Right ventricle myocardium superior (tissue), 1 donor: ENCODE data around the gene MACF1. TPM values are rescaled to one million over a fixed set of nuclear protein-coding genes. Genes with fewer than 3 reads are reported as not detected.
"Not testable (repeated sequence)": the region's sequence is repeated elsewhere in the genome, so short reads cannot be mapped to it uniquely, and the experiment has no call there.

Experiments
- ATAC-seq: fragments of 200-7000 bp; cut with Tn5 transposase; one replicate; pipeline ENCODE4 v1.9.1; 2020; ENCODE audit warnings: mild to moderate bottlenecking; ENCODE audit not compliant: poor library complexity
- DNase-seq: peaks from one replicate; pipeline ENCODE4 v3.0.0-alpha.2; 2020
- intact Hi-C: fragments of 100-400 bp; cut with DNase I; formaldehyde crosslinking; loops from one replicate; pipeline ENCODE4 v1.11.2; 2022
- total RNA-seq: library from RNA; stranded (reverse); fragmentation: NEBNext Ultra II Directional; extraction: Animal tissue kit (Norgen Biotek cat#: 25700); gene quantifications from one replicate; pipeline ENCODE4 v1.2.1, GENCODE V29; 2021
- donor health status: DM: no; HTN: yes; CAD: no; lungs with severe emphysema.

MACF1 gene
- total RNA-seq, 1 donor from 2014 or later = 200 TPM

DNA sequence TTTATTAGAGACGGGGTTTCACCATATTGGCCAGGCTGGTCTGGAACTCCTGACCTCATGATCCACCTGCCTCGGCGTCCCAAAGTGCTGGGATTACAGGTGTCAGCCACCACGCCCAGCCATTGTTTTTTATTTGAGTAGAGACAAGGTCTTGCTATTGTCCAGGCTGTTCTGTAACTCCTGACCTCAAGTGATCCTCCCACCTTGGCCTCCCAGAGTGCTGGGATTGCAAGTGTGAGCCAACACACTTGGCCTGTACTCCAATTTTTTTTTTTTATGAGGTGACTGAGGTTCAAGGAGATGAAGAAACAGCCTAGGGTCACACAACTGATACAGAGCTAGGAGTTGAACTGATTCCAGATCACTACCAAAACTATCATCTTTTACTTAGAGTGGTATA, 245.5 kb downstream of the MACF1 start:
- intact Hi-C loops = loop anchor here (10.0 kb wide), 1 partner anchor 155 kb away; no protein-coding TSS in a partner anchor
- DNase-seq, ATAC-seq: not testable (repeated sequence)

DNA sequence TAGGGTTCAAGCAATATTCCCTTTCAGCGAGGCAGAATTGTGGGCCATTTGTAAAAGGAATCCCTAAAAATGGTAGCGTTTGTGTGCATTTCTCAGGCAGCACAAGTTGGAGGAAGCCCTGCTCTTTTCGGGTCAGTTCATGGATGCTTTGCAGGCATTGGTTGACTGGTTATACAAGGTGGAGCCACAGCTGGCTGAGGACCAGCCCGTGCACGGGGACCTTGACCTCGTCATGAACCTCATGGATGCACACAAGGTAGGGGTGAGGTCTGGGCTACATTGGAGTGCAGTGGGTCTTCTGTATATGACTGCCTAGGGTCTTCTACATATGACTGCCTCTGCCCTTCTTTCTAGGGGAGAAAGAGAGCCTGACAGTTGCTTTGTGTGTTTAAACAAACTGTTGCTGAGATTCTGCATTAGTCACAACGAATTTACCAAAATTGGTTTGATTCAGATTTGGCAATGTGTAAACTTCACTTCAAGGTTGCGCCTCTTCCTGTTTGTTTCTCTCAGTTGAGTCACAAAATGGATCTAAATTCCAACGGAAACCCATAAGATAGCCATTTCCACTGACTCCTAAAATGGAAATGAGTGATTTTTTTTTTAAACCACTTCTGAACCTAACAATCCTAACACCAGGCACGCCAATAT, 246.6 kb downstream of the MACF1 start:
- intact Hi-C loops = loop anchor here (10.0 kb wide), 1 partner anchor 156 kb away; no protein-coding TSS in a partner anchor
- DNase-seq (no peak), ATAC-seq (no peak)

DNA sequence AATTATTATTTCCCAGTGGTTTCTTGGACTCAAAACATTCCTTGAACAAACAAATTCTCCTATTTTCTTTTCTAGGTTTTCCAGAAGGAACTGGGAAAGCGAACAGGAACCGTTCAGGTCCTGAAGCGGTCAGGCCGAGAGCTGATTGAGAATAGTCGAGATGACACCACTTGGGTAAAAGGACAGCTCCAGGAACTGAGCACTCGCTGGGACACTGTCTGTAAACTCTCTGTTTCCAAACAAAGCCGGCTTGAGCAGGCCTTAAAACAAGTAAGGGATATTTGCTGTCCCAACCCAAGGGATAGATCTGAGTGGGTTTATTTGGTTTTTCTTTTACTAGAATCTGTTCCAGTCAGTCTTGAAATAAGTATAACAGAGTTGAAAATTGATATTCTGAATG, 247.6 kb downstream of the MACF1 start:
- no peak for ATAC-seq
- intact Hi-C loops = loop anchor here (10.0 kb wide), 1 partner anchor 157 kb away; no protein-coding TSS in a partner anchor
- no peak for DNase-seq

DNA sequence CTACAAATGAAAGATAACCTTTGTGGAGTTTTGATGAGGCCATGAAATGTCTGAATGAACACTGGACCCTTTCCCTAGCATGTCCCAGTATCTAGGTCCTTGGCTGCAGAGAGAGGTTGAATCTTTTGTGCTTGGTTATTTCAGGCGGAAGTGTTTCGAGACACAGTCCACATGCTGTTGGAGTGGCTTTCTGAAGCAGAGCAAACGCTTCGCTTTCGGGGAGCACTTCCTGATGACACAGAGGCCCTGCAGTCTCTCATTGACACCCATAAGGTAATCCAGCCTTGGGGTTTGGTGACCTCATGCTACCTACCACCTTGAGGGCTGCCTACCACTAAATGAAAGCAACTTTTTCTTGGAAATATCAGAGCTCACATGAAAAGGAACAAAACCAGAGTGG, 248.0 kb downstream of the MACF1 start:
- ATAC-seq (no peak), DNase-seq (no peak)
- intact Hi-C loops = loop anchor here (10.0 kb wide), 1 partner anchor 158 kb away; no protein-coding TSS in a partner anchor

DNA sequence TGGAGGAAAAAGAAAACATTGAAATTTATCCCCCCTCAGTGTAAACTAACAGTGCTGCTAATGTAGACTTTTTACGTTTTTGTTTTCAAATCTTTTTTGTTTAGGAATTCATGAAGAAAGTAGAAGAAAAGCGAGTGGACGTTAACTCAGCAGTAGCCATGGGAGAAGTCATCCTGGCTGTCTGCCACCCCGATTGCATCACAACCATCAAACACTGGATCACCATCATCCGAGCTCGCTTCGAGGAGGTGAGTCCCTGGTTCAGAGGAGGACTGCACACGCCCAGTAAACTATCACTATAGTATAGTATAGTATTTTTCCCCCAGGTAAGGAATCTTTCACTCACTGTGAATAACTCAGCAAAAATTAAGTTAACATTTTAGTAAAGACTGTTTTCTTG, 249.1 kb downstream of the MACF1 start:
- ATAC-seq (peak; percentile 59), DNase-seq (peak; percentile 83)
- intact Hi-C loops = loop anchor here (10.0 kb wide), 1 partner anchor 159 kb away; no protein-coding TSS in a partner anchor

DNA sequence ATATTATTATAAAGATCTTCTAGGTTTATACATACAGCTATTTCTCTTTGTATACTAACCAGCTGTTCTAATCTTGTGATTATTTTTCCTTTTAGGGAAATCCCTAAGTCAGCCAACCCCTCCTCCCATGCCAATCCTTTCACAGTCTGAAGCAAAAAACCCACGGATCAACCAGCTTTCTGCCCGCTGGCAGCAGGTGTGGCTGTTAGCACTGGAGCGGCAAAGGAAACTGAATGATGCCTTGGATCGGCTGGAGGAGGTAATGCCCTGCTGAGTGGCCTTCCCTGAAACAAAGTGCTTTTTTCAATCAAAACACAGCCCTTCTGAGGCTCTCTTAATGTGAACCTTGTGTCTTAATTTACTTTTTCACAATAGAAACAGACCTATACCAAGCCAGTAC, 254.5 kb downstream of the MACF1 start:
- intact Hi-C loops = loop anchor here (10.0 kb wide), 1 partner anchor 164 kb away; no protein-coding TSS in a partner anchor
- DNase-seq = no peak
- no peak for ATAC-seq

DNA sequence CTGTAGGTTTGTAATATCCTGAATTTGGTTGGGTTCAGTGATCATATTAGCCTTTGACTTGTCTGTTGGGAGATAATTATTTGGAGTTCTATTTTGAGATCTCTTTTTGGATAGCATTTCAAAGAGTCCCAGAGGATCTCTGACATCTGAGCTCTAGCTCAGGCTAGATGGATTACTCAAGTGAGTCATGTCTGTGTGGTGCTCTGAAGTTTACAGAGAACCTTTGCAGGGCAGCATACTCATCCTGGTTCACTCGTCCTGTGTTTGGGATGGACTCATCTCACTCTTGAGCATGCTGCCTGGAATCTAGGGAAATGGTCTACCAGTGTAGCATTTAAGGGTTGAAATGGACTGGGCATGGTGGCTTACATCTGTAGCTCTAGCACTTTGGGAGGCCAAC, 257.6 kb downstream of the MACF1 start:
- ATAC-seq (no peak), DNase-seq (no peak)
- intact Hi-C loops = no loop called here

DNA sequence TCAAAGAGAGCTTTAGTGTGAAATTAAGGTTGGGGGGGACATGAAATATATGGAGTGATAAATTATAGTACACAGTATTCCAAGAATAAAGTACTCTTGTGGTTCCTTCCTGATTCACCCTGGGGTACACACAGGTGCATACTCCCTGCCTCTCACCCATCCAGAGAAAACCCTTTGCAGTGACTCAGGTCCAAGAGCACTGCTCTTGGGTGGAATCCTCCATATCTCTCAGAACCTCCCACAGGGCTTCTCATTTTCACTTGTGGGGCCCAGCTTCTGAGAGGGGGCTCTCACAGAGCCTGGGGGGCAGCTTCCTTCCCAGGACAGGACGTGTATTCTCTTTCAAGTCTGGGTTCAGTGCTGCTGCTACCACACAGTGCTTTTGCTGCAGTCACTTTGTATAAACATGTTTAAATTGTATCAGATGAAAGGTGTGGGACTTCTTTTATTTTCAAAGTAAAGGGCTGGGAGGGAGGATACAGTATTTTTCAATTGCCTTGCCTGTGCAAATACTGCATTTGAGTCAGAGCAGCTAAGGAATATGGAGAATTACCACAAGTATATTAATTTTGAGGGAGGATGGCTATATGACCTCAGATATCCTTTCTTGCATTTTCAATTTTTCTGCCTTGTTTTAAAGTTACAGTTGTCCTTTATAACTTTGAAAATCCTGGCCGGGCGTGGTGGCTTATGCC, 262.1 kb downstream of the MACF1 start:
- ATAC-seq = peak; percentile 26
- intact Hi-C loops = loop anchor here (5.0 kb wide), 1 partner anchor 71 kb away; no protein-coding TSS in a partner anchor

DNA sequence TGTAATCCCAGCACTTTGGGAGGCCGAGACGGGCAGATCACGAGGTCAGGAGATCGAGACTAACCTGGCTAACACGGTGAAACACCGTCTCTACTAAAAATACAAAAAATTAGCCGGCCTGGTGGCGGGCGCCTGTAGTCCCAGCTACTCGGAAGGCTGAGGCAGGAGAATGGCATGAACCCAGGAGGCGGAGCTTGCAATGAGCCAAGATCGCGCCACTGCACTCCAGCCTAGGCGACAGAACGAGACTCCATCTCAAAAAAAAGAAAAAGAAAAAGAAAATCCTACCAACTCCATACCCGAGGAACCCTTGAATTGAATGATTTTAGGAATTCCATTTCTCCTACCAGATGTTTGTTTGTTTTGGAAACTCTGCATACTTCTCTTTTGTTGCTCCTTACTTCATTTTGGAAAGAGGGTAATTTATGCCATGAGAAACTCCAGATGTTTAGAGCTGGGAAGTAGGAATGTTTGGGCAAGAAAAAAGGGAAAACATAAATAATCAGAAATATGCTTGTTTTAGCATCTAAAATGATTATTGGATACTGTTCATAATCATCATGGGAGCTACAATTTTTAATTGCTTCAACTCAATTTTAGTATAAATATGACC, 262.7 kb downstream of the MACF1 start:
- DNase-seq = peak; percentile 49
- ATAC-seq = not testable (repeated sequence)
- intact Hi-C loops = loop anchor here (5.0 kb wide), 1 partner anchor 70 kb away; no protein-coding TSS in a partner anchor

More for the DNA sequence above, 262.1 kb downstream of the MACF1 start:
- DNase-seq = no peak

DNA sequence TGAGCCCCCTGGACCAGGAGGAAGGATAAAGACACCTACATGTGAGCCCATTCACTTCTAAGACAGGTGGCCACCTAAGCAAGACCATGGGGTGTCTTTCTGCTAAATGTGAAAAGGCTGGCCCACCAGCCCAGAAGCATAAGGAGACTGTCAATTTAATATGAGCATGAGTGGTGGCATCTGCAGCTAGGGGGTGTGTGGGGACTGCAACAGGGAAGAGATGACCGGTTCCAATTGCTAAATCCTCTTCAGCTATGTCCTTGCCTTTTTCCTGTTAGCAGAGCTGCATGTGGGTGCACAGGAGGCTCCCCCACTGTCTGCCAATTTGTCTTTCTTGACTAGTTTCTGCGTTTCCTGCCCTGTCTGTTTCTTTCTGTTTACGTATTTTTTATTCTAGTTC, 264.7 kb downstream of the MACF1 start:
- DNase-seq = no peak
- ATAC-seq = no peak
- intact Hi-C loops = loop anchor here (5.0 kb wide), 1 partner anchor 68 kb away; no protein-coding TSS in a partner anchor

DNA sequence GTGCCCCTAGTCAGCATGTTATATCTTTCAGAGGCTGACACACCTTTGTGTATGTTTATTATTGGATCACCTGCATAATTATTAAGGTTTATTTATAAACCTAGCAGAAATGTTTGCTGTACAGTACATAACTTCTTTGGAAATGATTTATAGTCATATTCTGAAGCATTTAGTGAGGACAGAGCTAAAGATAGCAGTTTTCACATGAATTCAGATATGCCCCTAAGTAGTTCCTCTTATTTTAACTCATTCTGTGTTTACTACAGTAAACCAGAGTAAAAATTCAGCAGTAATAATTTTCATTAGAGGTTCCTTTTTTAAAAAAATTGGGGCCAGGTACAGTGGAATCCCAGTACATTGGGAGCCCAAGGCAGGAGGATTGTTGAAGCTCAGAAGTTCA, 265.5 kb downstream of the MACF1 start:
- intact Hi-C loops = no loop called here
- DNase-seq = no peak
- no peak for ATAC-seq

DNA sequence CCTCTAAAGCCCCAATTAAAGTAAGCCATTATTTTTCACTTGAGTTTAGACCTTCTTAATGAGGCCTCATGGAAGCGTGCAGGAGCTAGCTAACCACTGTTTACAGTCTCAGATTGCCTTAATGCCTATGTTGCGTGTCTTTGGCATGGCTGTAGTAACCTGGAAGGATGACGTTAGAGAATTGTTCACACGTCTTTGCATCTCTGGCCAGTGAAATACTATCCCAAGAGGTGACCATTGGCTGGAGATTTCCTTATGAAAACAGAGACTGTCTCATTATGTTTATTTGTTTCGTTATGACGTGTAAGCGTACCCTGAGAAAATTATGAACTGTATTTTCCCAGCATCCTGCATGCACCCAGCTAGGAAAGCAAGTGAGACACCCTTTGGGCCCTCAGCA, 268.3 kb downstream of the MACF1 start:
- no peak for DNase-seq
- intact Hi-C loops = no loop called here
- no peak for ATAC-seq

DNA sequence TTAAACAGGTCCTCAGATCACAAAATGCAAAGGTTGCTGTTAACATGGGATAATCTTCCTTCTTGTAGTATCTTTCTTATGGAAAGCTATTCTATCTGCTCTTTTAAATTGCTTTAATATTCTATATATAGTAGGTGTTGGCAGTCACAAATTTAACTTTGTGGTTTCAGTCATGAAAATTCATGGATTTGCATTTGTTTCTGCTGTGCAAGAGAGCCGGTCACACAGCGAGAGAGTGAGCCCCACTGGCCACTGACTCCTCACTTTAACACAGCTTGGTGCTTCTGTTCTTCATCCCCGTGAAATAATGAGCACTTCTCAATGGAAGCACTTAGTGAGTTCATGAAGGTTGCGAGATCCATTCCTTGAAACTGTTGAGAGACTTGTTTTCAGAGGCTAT, 268.8 kb downstream of the MACF1 start:
- intact Hi-C loops = no loop called here
- DNase-seq (no peak), ATAC-seq (no peak)

DNA sequence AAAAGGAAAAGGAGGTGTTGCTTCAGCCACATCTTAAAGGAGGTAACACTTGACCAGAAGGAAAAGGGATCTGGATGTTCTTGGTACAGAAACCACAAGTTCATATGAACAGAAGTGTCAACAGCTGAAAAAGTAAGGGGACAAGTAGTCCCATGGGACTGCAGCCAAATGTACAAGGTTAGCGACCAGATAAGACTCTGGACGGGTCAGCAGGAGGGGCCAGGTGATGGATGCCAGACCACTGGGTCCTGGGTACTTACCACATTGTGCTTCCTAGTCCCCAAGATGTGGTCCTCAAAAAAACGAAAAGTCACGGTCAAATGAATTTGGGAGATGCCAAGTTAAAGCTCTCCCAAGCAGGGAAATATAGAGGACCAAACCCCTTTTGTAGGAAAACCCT, 270.3 kb downstream of the MACF1 start:
- ATAC-seq = peak; percentile 89
- DNase-seq = no peak
- intact Hi-C loops = no loop called here

DNA sequence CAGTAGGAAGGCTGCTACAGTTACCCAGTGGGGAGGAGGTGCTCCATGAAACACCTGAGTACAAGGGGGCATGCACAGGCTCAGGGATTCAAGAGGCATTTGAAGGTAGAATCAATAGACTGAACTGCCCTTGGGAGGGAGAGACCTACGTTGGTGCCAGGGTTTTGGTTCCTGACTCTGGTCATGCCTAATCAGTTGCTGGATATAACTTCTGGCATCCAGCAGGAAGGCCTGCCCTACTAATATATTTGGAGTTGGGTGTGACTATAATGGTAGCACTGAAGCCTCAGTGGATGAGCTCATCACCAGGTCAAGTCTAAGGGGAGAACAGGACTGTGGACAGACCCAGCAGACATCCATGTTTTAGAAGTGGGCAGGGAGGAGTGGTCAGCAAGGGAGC, 271.1 kb downstream of the MACF1 start:
- intact Hi-C loops = not testable (repeated sequence)

DNA sequence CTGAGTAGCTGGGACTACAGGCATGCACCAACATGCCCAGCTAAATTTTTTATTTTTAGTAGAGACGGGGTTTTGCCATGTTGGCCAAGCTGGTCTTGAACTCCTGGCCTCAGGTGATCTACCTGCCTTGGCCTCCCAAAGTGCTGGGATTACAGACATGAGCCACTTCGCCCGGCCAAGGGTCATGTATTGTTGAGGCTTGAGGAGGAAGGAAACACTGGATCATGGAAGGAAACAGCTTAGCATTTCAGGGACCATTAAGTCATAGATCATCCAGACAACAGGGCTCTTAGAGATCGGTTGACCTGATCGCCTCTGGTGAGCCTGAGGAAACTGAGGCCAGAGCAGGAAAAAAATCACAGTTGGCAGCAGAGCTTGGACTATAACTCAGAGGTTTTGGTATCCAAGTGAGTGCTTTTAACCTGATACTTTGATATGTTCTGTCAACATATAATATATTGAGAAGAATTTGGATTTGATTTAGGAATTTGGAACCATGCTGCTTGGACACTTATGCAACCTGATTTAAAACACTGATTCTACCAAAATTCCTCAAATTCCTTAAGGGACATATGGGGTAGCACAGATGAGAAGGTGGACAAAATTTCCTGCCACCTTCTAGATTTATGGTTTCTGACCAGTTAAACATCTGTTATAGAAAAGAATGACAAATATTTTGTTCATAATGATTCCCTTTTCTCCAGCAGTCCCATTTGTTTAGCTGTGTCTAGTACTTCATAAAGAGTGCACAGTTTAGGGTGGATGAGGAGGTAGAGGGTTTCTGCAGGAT, 273.8 kb downstream of the MACF1 start:
- intact Hi-C loops = no loop called here
- DNase-seq (no peak), ATAC-seq (no peak)

More for the DNA sequence above, 271.1 kb downstream of the MACF1 start:
- not testable (repeated sequence) for DNase-seq
- peak; percentile 80 for ATAC-seq

DNA sequence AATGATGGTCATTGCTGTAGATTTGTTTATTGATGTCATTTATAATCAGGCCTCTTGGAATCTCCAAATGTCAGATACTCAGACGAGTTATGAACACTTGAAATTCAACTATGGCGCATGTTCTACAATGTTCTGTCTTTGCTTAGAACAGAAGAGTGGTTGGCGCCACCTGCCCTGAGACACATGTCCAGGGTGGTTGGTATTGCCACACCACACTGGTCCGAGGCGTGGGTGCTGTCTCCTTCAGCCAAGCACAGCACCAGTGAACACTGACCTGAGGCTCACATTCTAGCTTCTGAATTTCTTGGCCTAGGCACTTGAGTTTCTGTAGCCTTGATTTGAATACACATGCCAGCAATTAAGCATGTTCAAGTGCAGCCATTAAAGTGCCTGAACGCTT, 276.8 kb downstream of the MACF1 start:
- peak; percentile 34 for ATAC-seq
- no peak for DNase-seq
- intact Hi-C loops = no loop called here

DNA sequence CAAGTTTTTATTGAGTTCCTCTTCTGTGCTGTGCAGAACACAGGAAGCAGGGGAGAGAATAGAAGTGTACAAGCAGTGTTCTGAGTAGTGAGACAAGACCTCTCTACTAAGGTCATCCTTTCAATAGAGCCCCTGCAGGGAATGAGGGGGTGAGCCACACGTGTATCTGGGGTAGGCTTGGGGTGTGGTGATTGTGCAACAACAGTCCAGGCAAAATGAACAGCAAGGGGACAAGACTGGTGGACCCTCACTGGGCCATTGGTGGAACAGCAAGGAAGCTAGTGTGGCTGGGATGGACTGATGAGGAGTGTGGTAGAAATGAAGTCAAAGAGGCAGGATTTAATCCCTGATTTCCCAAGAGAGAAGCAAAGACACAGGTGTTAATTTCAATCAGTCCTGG, 278.8 kb downstream of the MACF1 start:
- ATAC-seq (no peak), DNase-seq (no peak)
- intact Hi-C loops = no loop called here

DNA sequence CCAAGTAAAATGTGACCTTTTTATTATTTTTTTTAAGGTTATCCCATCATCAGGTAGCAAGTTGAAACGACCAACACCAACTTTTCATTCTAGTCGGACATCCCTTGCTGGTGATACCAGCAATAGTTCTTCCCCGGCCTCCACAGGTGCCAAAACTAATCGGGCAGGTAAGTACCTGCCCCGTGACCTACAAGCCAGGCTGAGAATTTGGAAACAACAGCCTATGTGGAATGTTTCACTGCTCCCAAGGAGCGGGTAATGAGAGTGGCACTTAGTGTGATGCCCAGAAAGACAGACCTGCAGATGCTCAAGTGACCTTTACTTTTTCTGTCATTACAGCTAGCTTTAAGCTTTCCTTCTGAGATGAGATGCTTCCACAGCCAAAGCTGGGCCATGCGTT, 280.1 kb downstream of the MACF1 start:
- DNase-seq (no peak), ATAC-seq (no peak)
- intact Hi-C loops = no loop called here
